ENCODE measurements around the gene DOC2A.

The DOC2A gene

DNA sequence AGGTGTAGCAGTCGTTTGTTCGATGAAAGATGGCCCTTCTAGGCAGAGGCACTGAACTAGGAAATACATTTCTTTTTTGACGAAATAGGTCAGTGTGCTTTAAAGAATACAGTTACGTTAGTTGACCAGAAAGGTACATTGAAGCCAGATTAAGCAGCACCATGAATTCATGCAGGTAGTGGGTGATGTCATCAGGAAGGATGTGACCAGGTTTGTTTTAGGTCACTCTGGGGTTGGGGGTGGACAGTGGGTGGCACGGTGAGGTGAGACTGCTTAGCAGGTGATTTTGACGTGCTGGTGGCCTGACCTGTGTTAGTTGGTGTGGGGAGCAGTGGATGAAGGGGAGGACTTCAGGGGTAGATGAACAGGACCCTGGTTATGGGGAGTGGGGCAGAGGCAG lies 11.2 kb downstream of the DOC2A start:
- Histone ChIP-seq H3K36me3 (ENCODE audit: control insufficient read depth in 5 of 5, insufficient read depth in 5 of 5, low read length in 5 of 5) (peaks cover 0 to 55% (median 33%) of the 10 kb centered on the region in 5 donors), H3K4me3 (ENCODE audit: low read depth in 1 of 5, low read length in 5 of 5) (no peak overlapping the region), H3K9me3 (ENCODE audit: control insufficient read depth in 5 of 5, low read length in 5 of 5) (no peaks in the 10 kb centered on the region), H3K27ac (ENCODE audit: low read depth, low read length) (no peak overlapping the region), H3K9ac (ENCODE audit: low read length in 5 of 5) (no peak overlapping the region), H3K27me3 (ENCODE audit: control insufficient read depth in 5 of 5, insufficient read depth in 4 of 5, low read length in 5 of 5) (no peaks in the 10 kb centered on the region), H3K4me1 (ENCODE audit: control insufficient read depth in 5 of 5, insufficient read depth in 5 of 5, low read length in 5 of 5) (peaks cover 5 to 26% (median 19%) of the 10 kb centered on the region in 5 donors)

DNA sequence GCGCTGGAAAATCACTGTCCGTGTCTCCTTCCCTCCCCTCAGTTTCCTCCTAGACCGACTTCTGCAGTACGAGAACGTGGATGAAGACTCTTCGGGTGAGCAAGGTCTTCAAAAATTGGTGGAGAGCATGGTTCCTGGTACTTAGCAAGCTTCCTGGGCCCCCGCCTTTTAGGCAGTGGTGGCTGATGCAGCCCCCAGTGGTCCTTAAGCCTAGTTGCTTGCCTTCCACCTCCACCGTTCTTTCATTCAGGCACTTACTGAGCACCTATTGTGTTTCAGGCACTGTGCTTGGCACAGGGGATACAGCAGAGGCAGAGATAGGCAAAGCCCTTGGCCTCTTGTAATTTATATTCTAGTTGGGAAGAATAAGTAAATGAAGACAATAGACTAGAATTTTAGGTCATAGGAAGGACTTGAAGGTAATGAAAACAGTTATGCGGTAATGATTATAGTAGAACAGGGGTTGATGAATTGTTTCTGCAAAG lies 14.0 kb downstream of the DOC2A start:
- Histone ChIP-seq H3K9me3 (ENCODE audit: control insufficient read depth in 5 of 5, low read length in 5 of 5) (no peaks in the 10 kb centered on the region), H3K36me3 (ENCODE audit: control insufficient read depth in 5 of 5, insufficient read depth in 5 of 5, low read length in 5 of 5) (peaks cover 0 to 52% (median 34%) of the 10 kb centered on the region in 5 donors), H3K4me1 (ENCODE audit: control insufficient read depth in 5 of 5, insufficient read depth in 5 of 5, low read length in 5 of 5) (peaks cover 6 to 42% (median 38%) of the 10 kb centered on the region in 5 donors), H3K4me3 (ENCODE audit: low read depth in 1 of 5, low read length in 5 of 5) (peak overlapping the region; percentile 75 to 96 (median 93)), H3K27me3 (ENCODE audit: control insufficient read depth in 5 of 5, insufficient read depth in 4 of 5, low read length in 5 of 5) (no peaks in the 10 kb centered on the region), H3K9ac (ENCODE audit: low read length in 5 of 5) (peak overlapping the region; percentile 73 to 98 (median 93)), H3K27ac (ENCODE audit: low read depth, low read length) (peak overlapping the region; percentile 98)

DNA sequence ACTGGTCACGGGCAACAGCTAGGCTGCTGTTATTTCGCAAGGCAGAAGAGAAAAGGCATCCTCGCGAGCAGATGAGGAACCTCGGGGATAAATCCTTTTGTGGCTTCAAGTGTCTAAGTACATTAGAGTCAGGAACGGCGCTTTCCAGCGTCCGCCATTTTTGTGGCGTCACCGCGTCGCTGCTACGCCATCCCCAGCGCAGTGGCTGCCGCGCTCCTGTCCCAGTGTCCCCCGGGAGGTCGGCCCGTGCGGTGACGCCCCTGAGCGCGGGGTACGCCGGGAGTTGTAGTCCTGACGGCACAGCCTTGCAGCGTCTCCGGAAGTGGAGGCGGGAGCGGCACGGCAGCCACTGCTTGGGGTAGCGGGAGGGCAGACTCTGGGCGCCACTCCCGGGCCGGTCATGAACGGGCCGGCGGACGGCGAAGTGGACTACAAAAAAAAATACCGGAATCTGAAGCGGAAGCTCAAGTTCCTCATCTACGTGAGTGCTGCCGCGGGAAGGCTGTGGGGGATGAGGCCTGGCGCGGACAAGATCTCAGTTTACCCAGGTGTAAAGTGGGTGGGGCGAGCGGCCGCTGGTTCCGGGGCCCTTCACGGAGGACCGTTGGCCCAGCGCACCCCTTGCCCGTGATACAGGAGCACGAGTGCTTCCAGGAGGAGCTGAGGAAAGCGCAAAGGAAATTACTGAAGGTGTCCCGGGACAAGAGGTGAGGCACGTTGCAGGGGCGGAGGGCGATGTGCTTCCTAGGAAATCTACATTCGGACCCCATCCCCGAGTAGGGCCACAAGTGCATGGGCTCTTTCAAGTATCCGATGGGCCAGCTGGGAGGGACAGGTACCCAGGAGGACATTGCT lies 14.7 kb downstream of the DOC2A start, which contains the start of gene INO80E:
Gene INO80E, plus strand, starts transcription at position 331 of the 855 bp plus-strand sequence. Its CDS starts 70 bp downstream, at position 401.
- H3K27ac ChIP-seq (ENCODE audit: low read depth, low read length) = peak within 1 kb of the TSS; percentile 98
- H3K4me3 ChIP-seq (ENCODE audit: low read depth in 1 of 5, low read length in 5 of 5) = peak within 1 kb of the TSS; percentile 75 to 96 (median 93)
- H3K36me3 ChIP-seq (ENCODE audit: control insufficient read depth in 5 of 5, insufficient read depth in 5 of 5, low read length in 5 of 5) = peaks cover 0 to 54% (median 39%) of the 10 kb centered on the region in 5 donors
- peak within 1 kb of the TSS; percentile 87 to 98 (median 93) for H3K9ac ChIP-seq (ENCODE audit: low read length in 5 of 5)
- peaks cover 6 to 47% (median 39%) of the 10 kb centered on the region in 5 donors for H3K4me1 ChIP-seq (ENCODE audit: control insufficient read depth in 5 of 5, insufficient read depth in 5 of 5, low read length in 5 of 5)
- H3K27me3 ChIP-seq (ENCODE audit: control insufficient read depth in 5 of 5, insufficient read depth in 4 of 5, low read length in 5 of 5) = no peaks in the 10 kb centered on the region
- H3K9me3 ChIP-seq (ENCODE audit: control insufficient read depth in 5 of 5, low read length in 5 of 5) = no peaks in the 10 kb centered on the region

DNA sequence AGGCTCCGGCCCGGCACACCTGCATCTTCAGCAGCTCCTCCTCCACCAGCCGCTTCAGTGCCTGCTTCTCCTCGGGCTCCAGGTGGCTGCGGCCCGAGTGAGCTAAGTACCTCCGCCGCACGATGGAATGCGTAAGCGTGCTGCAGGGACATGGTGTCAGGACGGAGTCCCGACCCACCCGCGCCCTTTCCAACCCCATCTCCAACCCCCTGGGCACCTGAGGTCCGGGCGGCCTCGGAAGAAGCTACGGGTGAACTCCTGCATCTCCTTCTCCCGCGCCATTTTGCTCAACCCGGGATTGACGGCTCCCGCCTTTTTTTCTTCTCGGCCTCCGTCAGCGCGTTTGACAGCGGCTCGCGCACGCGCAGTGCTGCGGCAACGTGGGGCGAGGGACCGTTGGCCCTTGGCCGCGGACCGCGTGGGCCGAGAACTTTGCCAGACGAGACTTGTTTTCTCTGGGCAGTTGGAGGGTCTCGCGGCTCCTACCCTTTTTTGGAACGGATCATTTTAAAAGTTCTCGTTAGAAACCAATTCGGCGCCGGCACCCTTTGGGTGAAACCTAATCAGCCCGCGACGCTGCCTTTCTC lies 15.4 kb downstream of the DOC2A start, which contains the start of gene HIRIP3:
Gene HIRIP3, minus strand, starts transcription at position 294 of the 587 bp plus-strand sequence. Its CDS starts 12 bp downstream, at position 282.
- Histone ChIP-seq H3K9me3 (ENCODE audit: control insufficient read depth in 5 of 5, low read length in 5 of 5) (no peaks in the 10 kb centered on the region), H3K36me3 (ENCODE audit: control insufficient read depth in 5 of 5, insufficient read depth in 5 of 5, low read length in 5 of 5) (peaks cover 0 to 54% (median 45%) of the 10 kb centered on the region in 5 donors)

DNA sequence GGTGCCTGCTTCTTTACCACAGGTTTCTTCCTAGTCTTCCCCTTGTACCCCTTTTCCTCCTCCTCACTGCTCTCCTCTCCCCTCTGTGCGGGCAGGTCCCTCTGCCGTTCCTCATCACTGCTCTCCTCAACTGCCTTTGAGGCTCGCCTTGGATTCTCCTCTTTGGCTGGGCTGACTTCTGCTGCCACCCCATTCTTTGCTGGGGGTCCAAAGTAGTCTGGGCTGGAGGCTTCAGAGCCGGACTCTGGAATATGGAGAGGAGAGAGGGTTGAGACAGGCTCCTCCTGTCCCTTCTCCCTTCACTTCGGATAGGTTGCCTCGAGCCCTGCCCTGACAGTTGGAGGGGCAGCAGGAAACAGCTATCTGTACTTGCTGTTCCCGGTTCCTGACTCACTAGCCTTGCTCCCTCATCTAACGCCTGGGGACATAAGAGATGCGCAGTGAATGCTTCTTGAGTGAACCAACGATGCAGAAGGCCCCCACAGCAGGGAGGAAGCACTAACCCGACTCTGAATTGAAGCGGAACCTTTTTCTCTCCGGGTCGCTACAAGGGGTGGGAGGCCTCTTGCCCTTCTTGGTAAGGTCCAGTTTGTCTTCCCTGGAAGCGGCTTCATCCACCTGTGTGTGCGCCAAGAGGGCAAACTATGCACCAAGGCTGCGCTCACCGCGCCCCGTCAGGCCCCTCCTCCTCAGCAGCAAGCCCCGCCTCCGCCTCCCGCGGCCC lies 16.1 kb downstream of the DOC2A start:
- Histone ChIP-seq H3K36me3 (ENCODE audit: control insufficient read depth in 5 of 5, insufficient read depth in 5 of 5, low read length in 5 of 5) (peaks cover 0 to 54% (median 47%) of the 10 kb centered on the region in 5 donors), H3K27ac (ENCODE audit: low read depth, low read length) (peak overlapping the region; percentile 98), H3K9me3 (ENCODE audit: control insufficient read depth in 5 of 5, low read length in 5 of 5) (no peaks in the 10 kb centered on the region), H3K27me3 (ENCODE audit: control insufficient read depth in 5 of 5, insufficient read depth in 4 of 5, low read length in 5 of 5) (no peaks in the 10 kb centered on the region), H3K4me1 (ENCODE audit: control insufficient read depth in 5 of 5, insufficient read depth in 5 of 5, low read length in 5 of 5) (peaks cover 6 to 47% (median 39%) of the 10 kb centered on the region in 5 donors), H3K9ac (ENCODE audit: low read length in 5 of 5) (peak overlapping the region in 4 of 5 donors; percentile 91 to 98 (median 94)), H3K4me3 (ENCODE audit: low read depth in 1 of 5, low read length in 5 of 5) (peak overlapping the region; percentile 75 to 94 (median 93))

More for the DNA sequence above, 15.4 kb downstream of the DOC2A start, which contains the start of gene HIRIP3:
- Histone ChIP-seq H3K4me1 (ENCODE audit: control insufficient read depth in 5 of 5, insufficient read depth in 5 of 5, low read length in 5 of 5) (peaks cover 6 to 47% (median 39%) of the 10 kb centered on the region in 5 donors), H3K27ac (ENCODE audit: low read depth, low read length) (peak within 1 kb of the TSS; percentile 98), H3K27me3 (ENCODE audit: control insufficient read depth in 5 of 5, insufficient read depth in 4 of 5, low read length in 5 of 5) (no peaks in the 10 kb centered on the region), H3K9ac (ENCODE audit: low read length in 5 of 5) (peak within 1 kb of the TSS; percentile 87 to 98 (median 93)), H3K4me3 (ENCODE audit: low read depth in 1 of 5, low read length in 5 of 5) (peak within 1 kb of the TSS; percentile 75 to 96 (median 93))

DNA sequence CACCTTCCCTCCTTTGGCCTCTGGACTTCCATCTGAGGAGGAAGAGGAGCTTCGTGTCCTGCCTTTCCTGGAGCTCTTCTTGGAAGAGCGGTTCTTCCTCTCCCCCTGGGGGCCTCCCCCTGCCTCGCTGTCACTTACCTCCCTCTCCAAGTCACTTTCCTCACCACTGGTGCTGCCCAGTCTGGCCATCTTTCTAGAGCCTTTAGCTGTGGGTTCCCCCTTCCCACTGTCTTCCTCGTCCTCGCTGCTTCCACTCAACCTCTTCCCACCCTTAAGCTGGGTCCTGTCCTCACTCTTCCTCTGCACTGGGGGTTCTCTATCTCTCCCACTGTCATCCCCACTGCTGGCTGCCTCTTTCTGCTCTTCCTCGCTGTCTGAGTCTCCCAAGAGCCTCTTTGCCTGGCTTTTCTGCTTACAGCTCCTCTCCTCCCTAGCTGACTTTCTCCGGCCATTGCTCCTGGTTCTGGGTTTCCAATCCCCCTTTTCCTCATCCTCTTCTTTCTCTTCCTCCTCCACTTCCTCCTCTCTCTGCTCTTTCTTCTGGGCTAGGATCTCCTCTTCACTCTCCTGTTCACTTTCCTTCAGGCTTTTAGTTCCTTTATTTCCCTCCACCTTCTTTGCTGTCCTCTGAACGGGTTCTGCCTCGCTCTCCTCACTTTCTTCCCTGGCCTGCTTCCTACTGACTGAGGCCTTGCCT lies 16.8 kb downstream of the DOC2A start:
- Histone ChIP-seq H3K27me3 (ENCODE audit: control insufficient read depth in 5 of 5, insufficient read depth in 4 of 5, low read length in 5 of 5) (no peaks in the 10 kb centered on the region), H3K9me3 (ENCODE audit: control insufficient read depth in 5 of 5, low read length in 5 of 5) (no peaks in the 10 kb centered on the region), H3K4me1 (ENCODE audit: control insufficient read depth in 5 of 5, insufficient read depth in 5 of 5, low read length in 5 of 5) (peaks cover 6 to 47% (median 39%) of the 10 kb centered on the region in 5 donors), H3K27ac (ENCODE audit: low read depth, low read length) (peak overlapping the region; percentile 98), H3K36me3 (ENCODE audit: control insufficient read depth in 5 of 5, insufficient read depth in 5 of 5, low read length in 5 of 5) (peaks cover 0 to 54% (median 48%) of the 10 kb centered on the region in 5 donors), H3K9ac (ENCODE audit: low read length in 5 of 5) (peak overlapping the region in 2 of 5 donors; percentile 29 to 48), H3K4me3 (ENCODE audit: low read depth in 1 of 5, low read length in 5 of 5) (peak overlapping the region in 3 of 5 donors; percentile 75 to 94 (median 93))

DNA sequence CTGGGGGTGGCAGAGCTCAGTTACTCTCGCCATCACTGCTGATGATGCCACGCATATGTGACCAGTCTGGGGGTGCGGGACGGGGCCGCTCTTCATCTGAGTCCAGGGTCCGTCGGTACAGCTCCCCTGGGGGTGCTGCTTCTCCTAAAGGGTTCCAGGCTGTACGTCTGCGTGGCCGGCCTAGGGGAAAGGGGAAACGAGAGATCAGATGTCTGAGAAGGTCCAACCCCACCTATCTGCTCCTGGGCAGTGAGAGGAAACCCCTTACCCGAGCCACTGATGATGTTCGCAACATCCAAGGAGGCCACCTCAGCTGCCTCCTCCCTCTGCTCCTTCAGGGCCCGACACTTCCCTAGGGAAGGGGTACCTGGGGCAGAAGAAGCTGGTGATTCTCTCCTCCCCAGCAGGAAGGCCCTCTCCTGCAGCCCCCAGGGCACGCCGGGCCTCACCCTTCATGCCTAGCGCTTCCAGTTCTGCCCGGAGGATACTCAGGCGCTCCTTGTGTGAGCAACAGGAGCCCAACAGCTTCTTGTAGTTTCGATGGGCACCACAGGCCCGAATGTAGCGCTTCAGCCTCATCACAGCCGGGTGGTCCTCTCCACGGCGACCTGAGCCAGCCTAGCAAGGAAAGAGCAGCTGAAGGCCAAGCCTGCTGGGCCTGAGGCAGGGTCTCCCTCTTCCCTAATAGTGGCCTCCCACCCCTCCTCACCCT lies 17.5 kb downstream of the DOC2A start:
- peaks cover 0 to 60% (median 55%) of the 10 kb centered on the region in 5 donors for H3K36me3 ChIP-seq (ENCODE audit: control insufficient read depth in 5 of 5, insufficient read depth in 5 of 5, low read length in 5 of 5)
- H3K9ac ChIP-seq (ENCODE audit: low read length in 5 of 5) = peak overlapping the region in 1 of 5 donors; percentile 48

DNA sequence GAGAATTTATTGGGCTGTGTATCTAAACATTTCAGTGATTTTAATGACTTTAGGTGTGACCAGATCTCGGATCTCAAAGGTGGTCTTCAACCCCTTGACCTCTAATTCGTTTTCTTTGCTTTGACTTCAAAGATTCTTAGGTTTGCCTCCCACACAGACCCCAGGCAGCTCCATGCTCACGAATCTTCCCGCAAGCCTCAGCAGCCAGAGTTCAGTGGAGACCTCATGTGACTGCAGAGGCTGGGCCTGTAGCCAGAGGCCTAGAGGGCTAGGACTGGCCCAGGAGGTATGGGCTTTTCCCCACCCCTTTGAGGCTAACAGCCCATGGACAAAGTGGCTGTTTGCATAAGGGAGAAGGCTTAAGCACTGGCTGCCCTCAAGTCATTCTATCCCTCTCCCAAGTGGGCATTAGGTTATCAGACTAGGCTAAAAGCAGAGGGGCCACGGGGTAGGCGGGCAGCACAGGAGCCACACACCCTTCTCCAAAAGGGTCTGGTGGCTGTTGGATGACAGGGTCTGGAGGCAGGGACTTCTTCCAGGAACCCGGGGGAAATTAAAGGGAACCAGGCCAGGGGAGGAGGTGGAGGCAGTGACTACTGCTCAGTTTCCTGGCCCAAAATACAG lies 18.4 kb downstream of the DOC2A start:
- Histone ChIP-seq H3K27ac (ENCODE audit: low read depth, low read length) (peak overlapping the region; percentile 24), H3K27me3 (ENCODE audit: control insufficient read depth in 5 of 5, insufficient read depth in 4 of 5, low read length in 5 of 5) (no peaks in the 10 kb centered on the region), H3K4me3 (ENCODE audit: low read depth in 1 of 5, low read length in 5 of 5) (no peak overlapping the region), H3K4me1 (ENCODE audit: control insufficient read depth in 5 of 5, insufficient read depth in 5 of 5, low read length in 5 of 5) (peaks cover 6 to 47% (median 39%) of the 10 kb centered on the region in 5 donors), H3K36me3 (ENCODE audit: control insufficient read depth in 5 of 5, insufficient read depth in 5 of 5, low read length in 5 of 5) (peaks cover 0 to 64% (median 62%) of the 10 kb centered on the region in 5 donors), H3K9me3 (ENCODE audit: control insufficient read depth in 5 of 5, low read length in 5 of 5) (no peaks in the 10 kb centered on the region), H3K9ac (ENCODE audit: low read length in 5 of 5) (peak overlapping the region in 2 of 5 donors; percentile 4 to 63)

More for the DNA sequence above, 17.5 kb downstream of the DOC2A start:
- no peak overlapping the region for H3K27ac ChIP-seq (ENCODE audit: low read depth, low read length)
- no peaks in the 10 kb centered on the region for H3K27me3 ChIP-seq (ENCODE audit: control insufficient read depth in 5 of 5, insufficient read depth in 4 of 5, low read length in 5 of 5)
- H3K4me1 ChIP-seq (ENCODE audit: control insufficient read depth in 5 of 5, insufficient read depth in 5 of 5, low read length in 5 of 5) = peaks cover 6 to 47% (median 39%) of the 10 kb centered on the region in 5 donors
- H3K9me3 ChIP-seq (ENCODE audit: control insufficient read depth in 5 of 5, low read length in 5 of 5) = no peaks in the 10 kb centered on the region
- no peak overlapping the region for H3K4me3 ChIP-seq (ENCODE audit: low read depth in 1 of 5, low read length in 5 of 5)
